ENCODE measurements around the gene ANP32B.
"Not testable (repeated sequence)": the region's sequence is repeated elsewhere in the genome, so short reads cannot be mapped to it uniquely, and the experiment has no call there.

ANP32B gene

GRCh38 chr9:97991818-97992217 is 8.7 kb downstream of the ANP32B start:
- no peak for DNase-seq (ENCODE audit: extremely low read depth in 1 of 2, low read depth in 1 of 2)

GRCh38 chr9:97992219-97992618 is 9.1 kb downstream of the ANP32B start:
- no peak for DNase-seq (ENCODE audit: extremely low read depth in 1 of 2, low read depth in 1 of 2)

GRCh38 chr9:97993000-97993399 is 9.9 kb downstream of the ANP32B start:
- no peak for DNase-seq (ENCODE audit: extremely low read depth in 1 of 2, low read depth in 1 of 2)

- DNase-seq (ENCODE audit: extremely low read depth in 1 of 2, low read depth in 1 of 2): no peak
These were observed 11.6 kb downstream of the ANP32B start for GRCh38 chr9:97994703-97995102.

- DNase-seq (ENCODE audit: extremely low read depth in 1 of 2, low read depth in 1 of 2): not testable (repeated sequence)
These were observed 13.5 kb downstream of the ANP32B start for GRCh38 chr9:97996676-97997075.

GRCh38 chr9:97997330-97998276 is 14.5 kb downstream of the ANP32B start:
- DNase-seq (ENCODE audit: extremely low read depth in 1 of 2, low read depth in 1 of 2): no peak

GRCh38 chr9:98002808-98003207 is 19.7 kb downstream of the ANP32B start:
- DNase-seq (ENCODE audit: extremely low read depth in 1 of 2, low read depth in 1 of 2): no peak

GRCh38 chr9:98006127-98006796 is 23.1 kb downstream of the ANP32B start:
- DNase-seq (ENCODE audit: extremely low read depth in 1 of 2, low read depth in 1 of 2): no peak

- DNase-seq (ENCODE audit: extremely low read depth in 1 of 2, low read depth in 1 of 2): no peak
These were observed 24.2 kb downstream of the ANP32B start for GRCh38 chr9:98007251-98007928.

GRCh38 chr9:98008764-98009163 is 25.6 kb downstream of the ANP32B start:
- no peak for DNase-seq (ENCODE audit: extremely low read depth in 1 of 2, low read depth in 1 of 2)

GRCh38 chr9:98009437-98009836 is 26.3 kb downstream of the ANP32B start:
- no peak for DNase-seq (ENCODE audit: extremely low read depth in 1 of 2, low read depth in 1 of 2)

- DNase-seq (ENCODE audit: extremely low read depth in 1 of 2, low read depth in 1 of 2): no peak
These were observed 26.8 kb downstream of the ANP32B start for GRCh38 chr9:98009936-98010335.

- DNase-seq (ENCODE audit: extremely low read depth in 1 of 2, low read depth in 1 of 2): no peak
These were observed 27.3 kb downstream of the ANP32B start for GRCh38 chr9:98010445-98010844.

GRCh38 chr9:98011122-98011521 is 28.0 kb downstream of the ANP32B start:
- no peak for DNase-seq (ENCODE audit: extremely low read depth in 1 of 2, low read depth in 1 of 2)

- no peak for DNase-seq (ENCODE audit: extremely low read depth in 1 of 2, low read depth in 1 of 2)
These were observed 33.1 kb downstream of the ANP32B start for GRCh38 chr9:98016137-98016680.

GRCh38 chr9:98017306-98017705 is 34.2 kb downstream of the ANP32B start:
- no peak for DNase-seq (ENCODE audit: extremely low read depth in 1 of 2, low read depth in 1 of 2)

- no peak for DNase-seq (ENCODE audit: extremely low read depth in 1 of 2, low read depth in 1 of 2)
These were observed 35.2 kb downstream of the ANP32B start for GRCh38 chr9:98018347-98018746.

- no peak for DNase-seq (ENCODE audit: extremely low read depth in 1 of 2, low read depth in 1 of 2)
These were observed 36.0 kb downstream of the ANP32B start for GRCh38 chr9:98019098-98019497.

GRCh38 chr9:98019869-98020268 is 36.7 kb downstream of the ANP32B start:
- not testable (repeated sequence) for DNase-seq (ENCODE audit: extremely low read depth in 1 of 2, low read depth in 1 of 2)

- DNase-seq (ENCODE audit: extremely low read depth in 1 of 2, low read depth in 1 of 2): no peak
These were observed 37.5 kb downstream of the ANP32B start for GRCh38 chr9:98020476-98021145.

All from activated CD8-positive, alpha-beta memory T cell treated with anti-CD3 and anti-CD28 coated beads for 1 hour (primary cell).